ENCODE measurements around the gene CDC42BPB.

Gene CDC42BPB

GRCh38 chr14:102969901-102970300 lies 87.4 kb downstream of the CDC42BPB start:
- H3K27ac ChIP-seq (ENCODE audit: low read length), result no peak overlapping the region
- no peaks in the 10 kb centered on the region for H3K27me3 ChIP-seq (ENCODE audit: insufficient read depth, low read length, poor library complexity)
- no peaks in the 10 kb centered on the region for H3K36me3 ChIP-seq (ENCODE audit: insufficient read depth, low read length)
- no peaks in the 10 kb centered on the region for H3K9me3 ChIP-seq (ENCODE audit: insufficient read depth, low read length, severe bottlenecking)
- no peaks in the 10 kb centered on the region; the same call in 1 of the 2 replicates for H4K20me1 ChIP-seq (ENCODE audit: insufficient read depth, low read length)
- no peak overlapping the region for H3K4me2 ChIP-seq (ENCODE audit: insufficient read depth, low read length)
- no peaks in the 10 kb centered on the region for H3K4me1 ChIP-seq (ENCODE audit: insufficient read depth, low read length)
- H3K9ac ChIP-seq (ENCODE audit: low read depth, low read length), result no peak overlapping the region
- H3K4me3 ChIP-seq (ENCODE audit: low read depth in 1 of 2, low read length in 2 of 2), result no peak overlapping the region
- DNase-seq, result no peak
- ATAC-seq (ENCODE audit: insufficient read depth, low read depth), result no peak
- no peak for TF ChIP-seq EZH2 (IDR thresholded peaks at IDR 0.05; ENCODE audit: borderline replicate concordance, low read depth, low read length, severe bottlenecking)
- no peak for TF ChIP-seq CTCF (IDR thresholded peaks at IDR 0.05; ENCODE audit: borderline replicate concordance, extremely low read depth, low read length, poor library complexity, severe bottlenecking)
- H3K79me2 ChIP-seq (ENCODE audit: insufficient read depth, low read length), result no peaks in the 10 kb centered on the region
- no peak overlapping the region for H2AFZ ChIP-seq (ENCODE audit: low read depth, low read length)

GRCh38 chr14:102969060-102969791 lies 88.1 kb downstream of the CDC42BPB start:
- H3K36me3 ChIP-seq (ENCODE audit: insufficient read depth, low read length), result no peaks in the 10 kb centered on the region
- H3K4me1 ChIP-seq (ENCODE audit: insufficient read depth, low read length), result no peaks in the 10 kb centered on the region
- ATAC-seq (ENCODE audit: insufficient read depth, low read depth), result no peak
- H4K20me1 ChIP-seq (ENCODE audit: insufficient read depth, low read length), result no peaks in the 10 kb centered on the region; the same call in 1 of the 2 replicates
- no peaks in the 10 kb centered on the region for H3K9me3 ChIP-seq (ENCODE audit: insufficient read depth, low read length, severe bottlenecking)
- H3K9ac ChIP-seq (ENCODE audit: low read depth, low read length), result no peak overlapping the region
- no peaks in the 10 kb centered on the region for H3K79me2 ChIP-seq (ENCODE audit: insufficient read depth, low read length)
- no peak overlapping the region for H3K4me2 ChIP-seq (ENCODE audit: insufficient read depth, low read length)
- H2AFZ ChIP-seq (ENCODE audit: low read depth, low read length), result no peak overlapping the region
- no peak overlapping the region for H3K4me3 ChIP-seq (ENCODE audit: low read depth in 1 of 2, low read length in 2 of 2)
- no peaks in the 10 kb centered on the region for H3K27me3 ChIP-seq (ENCODE audit: insufficient read depth, low read length, poor library complexity)
- H3K27ac ChIP-seq (ENCODE audit: low read length), result no peak overlapping the region
- no peak for TF ChIP-seq CTCF (IDR thresholded peaks at IDR 0.05; ENCODE audit: borderline replicate concordance, extremely low read depth, low read length, poor library complexity, severe bottlenecking)
- TF ChIP-seq EZH2 (IDR thresholded peaks at IDR 0.05; ENCODE audit: borderline replicate concordance, low read depth, low read length, severe bottlenecking), result no peak
- no peak for DNase-seq

GRCh38 chr14:102968306-102968705 lies 89.0 kb downstream of the CDC42BPB start:
- H3K36me3 ChIP-seq (ENCODE audit: insufficient read depth, low read length), result no peaks in the 10 kb centered on the region
- DNase-seq, result no peak
- no peak overlapping the region for H3K27ac ChIP-seq (ENCODE audit: low read length)
- H3K4me3 ChIP-seq (ENCODE audit: low read depth in 1 of 2, low read length in 2 of 2), result no peak overlapping the region
- TF ChIP-seq CTCF (IDR thresholded peaks at IDR 0.05; ENCODE audit: borderline replicate concordance, extremely low read depth, low read length, poor library complexity, severe bottlenecking), result no peak
- no peak for TF ChIP-seq EZH2 (IDR thresholded peaks at IDR 0.05; ENCODE audit: borderline replicate concordance, low read depth, low read length, severe bottlenecking)
- no peak overlapping the region for H3K9ac ChIP-seq (ENCODE audit: low read depth, low read length)
- no peak overlapping the region for H2AFZ ChIP-seq (ENCODE audit: low read depth, low read length)
- ATAC-seq (ENCODE audit: insufficient read depth, low read depth), result no peak
- no peaks in the 10 kb centered on the region for H3K79me2 ChIP-seq (ENCODE audit: insufficient read depth, low read length)
- no peak overlapping the region for H3K4me2 ChIP-seq (ENCODE audit: insufficient read depth, low read length)
- no peaks in the 10 kb centered on the region; the same call in 1 of the 2 replicates for H4K20me1 ChIP-seq (ENCODE audit: insufficient read depth, low read length)
- no peaks in the 10 kb centered on the region for H3K27me3 ChIP-seq (ENCODE audit: insufficient read depth, low read length, poor library complexity)
- H3K4me1 ChIP-seq (ENCODE audit: insufficient read depth, low read length), result no peaks in the 10 kb centered on the region
- no peaks in the 10 kb centered on the region for H3K9me3 ChIP-seq (ENCODE audit: insufficient read depth, low read length, severe bottlenecking)

Data from DND-41 (cell line).